ENCODE measurements around the gene MAPK9.

MAPK9 gene

GRCh38 chr5:180297587-180298282 lies 5.9 kb upstream of the MAPK9 start:
- DNase-seq = no peak
- no peak overlapping the region for H3K4me3 ChIP-seq (ENCODE audit: low read depth, low read length)
- no peaks in the 10 kb centered on the region for H3K27me3 ChIP-seq (ENCODE audit: insufficient read depth, low read depth, severe bottlenecking)
- H3K27ac ChIP-seq = no peak overlapping the region
- no peaks in the 10 kb centered on the region for H3K9me3 ChIP-seq (ENCODE audit: severe bottlenecking)
- no peak for TF ChIP-seq CTCF (IDR thresholded peaks at IDR 0.05; ENCODE audit: low read depth, low read length)
- no peaks in the 10 kb centered on the region for H3K36me3 ChIP-seq

- H3K36me3 ChIP-seq = no peaks in the 10 kb centered on the region
- no peak overlapping the region for H3K27ac ChIP-seq
- no peak overlapping the region for H3K4me3 ChIP-seq (ENCODE audit: low read depth, low read length)
- no peak for DNase-seq
- H3K27me3 ChIP-seq (ENCODE audit: insufficient read depth, low read depth, severe bottlenecking) = no peaks in the 10 kb centered on the region
- no peak for TF ChIP-seq CTCF (IDR thresholded peaks at IDR 0.05; ENCODE audit: low read depth, low read length)
- no peaks in the 10 kb centered on the region for H3K9me3 ChIP-seq (ENCODE audit: severe bottlenecking)
Observed at GRCh38 chr5:180296771-180297170, 4.9 kb upstream of the MAPK9 start.

GRCh38 chr5:180294913-180295555 lies 3.2 kb upstream of the MAPK9 start:
- DNase-seq = peak; percentile 80
- H3K9me3 ChIP-seq (ENCODE audit: severe bottlenecking) = no peaks in the 10 kb centered on the region
- no peaks in the 10 kb centered on the region for H3K27me3 ChIP-seq (ENCODE audit: insufficient read depth, low read depth, severe bottlenecking)
- no peak overlapping the region for H3K4me3 ChIP-seq (ENCODE audit: low read depth, low read length)
- no peak overlapping the region for H3K27ac ChIP-seq
- TF ChIP-seq CTCF (IDR thresholded peaks at IDR 0.05; ENCODE audit: low read depth, low read length) = no peak
- no peaks in the 10 kb centered on the region for H3K36me3 ChIP-seq

GRCh38 chr5:180294411-180294810 lies 2.5 kb upstream of the MAPK9 start:
- Histone ChIP-seq H3K27me3 (ENCODE audit: insufficient read depth, low read depth, severe bottlenecking) (no peaks in the 10 kb centered on the region), H3K36me3 (no peaks in the 10 kb centered on the region), H3K4me3 (ENCODE audit: low read depth, low read length) (no peak overlapping the region), H3K27ac (no peak overlapping the region), H3K9me3 (ENCODE audit: severe bottlenecking) (no peaks in the 10 kb centered on the region)
- no peak for TF ChIP-seq CTCF (IDR thresholded peaks at IDR 0.05; ENCODE audit: low read depth, low read length)
- DNase-seq = no peak

GRCh38 chr5:180291234-180291940 lies 496 bp downstream of the MAPK9 start:
- Histone ChIP-seq H3K27ac (no peak overlapping the region), H3K36me3 (no peaks in the 10 kb centered on the region), H3K27me3 (ENCODE audit: insufficient read depth, low read depth, severe bottlenecking) (no peaks in the 10 kb centered on the region), H3K4me3 (ENCODE audit: low read depth, low read length) (peak overlapping the region; percentile 44), H3K9me3 (ENCODE audit: severe bottlenecking) (no peaks in the 10 kb centered on the region)
- TF ChIP-seq CTCF (IDR thresholded peaks at IDR 0.05; ENCODE audit: low read depth, low read length) = peak; percentile 22; the same call in 1 of the 2 replicates
- DNase-seq = peak; percentile 8

All from WERI-Rb-1 (cell line).